Caco-2 (cell line): Measurements from ENCODE around the gene ARHGEF6. TPM values are rescaled to one million over a fixed set of nuclear protein-coding genes. Genes with fewer than 3 reads are reported as not detected.

Experiments
- BruUV-seq: library from RNA; stranded (reverse); fragments of 400-500 nt; replicated peaks from 2 replicates; lab custom pipeline; 2021; lab: Mats Ljungman, UMichigan
- CTCF ChIA-PET: fragments of 300-600 bp; sonication (Branson Sonifier 250); formaldehyde crosslinking; loops from one replicate; lab custom pipeline; 2022; ENCODE audit warnings: antibody characterized with exemption; lab: Charles Lee
- POLR2A ChIA-PET: fragments of 300-600 bp; sonication (Branson Sonifier 250); formaldehyde crosslinking; loops from one replicate; lab custom pipeline; 2022; ENCODE audit warnings: antibody characterized with exemption; lab: Charles Lee
- DNase-seq, 2 experiments: peaks; one replicate each; pipeline versions ENCODE4 v3.0.0 to v3.0.0-alpha.2; 2020 to 2022
- H3K27me3 ChIP-seq: replicated peaks from 2 replicates; pipeline ENCODE4 v1.6.0; 2011; ENCODE audit warnings: low read length; ENCODE audit not compliant: control insufficient read depth, insufficient read depth
- H3K36me3 ChIP-seq: 2 replicates; pipeline ENCODE4 v1.5.1; 2011; ENCODE audit warnings: low read length; ENCODE audit not compliant: control insufficient read depth, insufficient read depth
- H3K4me1 ChIP-seq: fragments of 250-450 bp; sonication (Bioruptor Pico); 2 replicates; pipeline ENCODE4 v1.5.1; 2020; ENCODE audit warnings: mild to moderate bottlenecking
- H3K4me3 ChIP-seq: 2 replicates; pipeline ENCODE4 v1.5.1; 2011; ENCODE audit warnings: low read depth, mild to moderate bottlenecking, control low read depth, low read length
- H3K9me3 ChIP-seq: fragments of 250-450 bp; sonication (Bioruptor Pico); 2 replicates; pipeline ENCODE4 v1.5.1; 2020; ENCODE audit warnings: mild to moderate bottlenecking, moderate library complexity
- H3K27ac Mint-ChIP-seq: one replicate; pipeline ENCODE4 v1.8.0; 2022; ENCODE audit warnings: mixed read lengths; ENCODE audit not compliant: unreplicated experiment
- H3K27me3 Mint-ChIP-seq: one replicate; pipeline ENCODE4 v1.8.0; 2022; ENCODE audit warnings: mixed read lengths; ENCODE audit not compliant: insufficient read depth, unreplicated experiment
- H3K36me3 Mint-ChIP-seq: one replicate; pipeline ENCODE4 v1.8.0; 2022; ENCODE audit warnings: mild to moderate bottlenecking, mixed read lengths; ENCODE audit not compliant: insufficient read depth, unreplicated experiment
- H3K4me1 Mint-ChIP-seq: one replicate; pipeline ENCODE4 v1.8.0; 2022; ENCODE audit warnings: low read depth, mixed read lengths; ENCODE audit not compliant: unreplicated experiment
- H3K4me3 Mint-ChIP-seq: one replicate; pipeline ENCODE4 v1.8.0; 2022; ENCODE audit warnings: mild to moderate bottlenecking, moderate library complexity, mixed read lengths; ENCODE audit not compliant: unreplicated experiment
- H3K9me3 Mint-ChIP-seq: one replicate; pipeline ENCODE4 v1.8.0; 2022; ENCODE audit warnings: mixed read lengths; ENCODE audit not compliant: unreplicated experiment
- intact Hi-C: fragments of 100-400 bp; cut with micrococcal nuclease; formaldehyde crosslinking; loops from one replicate; pipeline ENCODE4 v1.10.0; 2022; ENCODE audit not compliant: unreplicated experiment
- total RNA-seq: library from RNA; stranded (reverse); gene quantifications from 2 replicates; pipeline ENCODE4 v1.2.3, GENCODE V29; 2022
- TF ChIP-seq, protein P1 (sequence below), 2 experiments: fragments of 200-600 bp in 1 of 2; IDR thresholded peaks; 1 replicate in 1 of 2; 2 replicates in 1 of 2; pipeline versions ENCODE4 v1.5.1 to v1.8.0; 2011 to 2022; ENCODE audit warnings: antibody characterized with exemption in 1 of 2, control low read depth in 1 of 2, inconsistent platforms in 1 of 2, low read depth in 1 of 2, low read length in 1 of 2, mild to moderate bottlenecking in 1 of 2, moderate library complexity in 1 of 2; ENCODE audit not compliant: insufficient read depth in 1 of 2, severe bottlenecking in 1 of 2, unreplicated experiment in 1 of 2

The ARHGEF6 gene
- total RNA-seq, 1 experiment from 2014 or later: not detected

DNA sequence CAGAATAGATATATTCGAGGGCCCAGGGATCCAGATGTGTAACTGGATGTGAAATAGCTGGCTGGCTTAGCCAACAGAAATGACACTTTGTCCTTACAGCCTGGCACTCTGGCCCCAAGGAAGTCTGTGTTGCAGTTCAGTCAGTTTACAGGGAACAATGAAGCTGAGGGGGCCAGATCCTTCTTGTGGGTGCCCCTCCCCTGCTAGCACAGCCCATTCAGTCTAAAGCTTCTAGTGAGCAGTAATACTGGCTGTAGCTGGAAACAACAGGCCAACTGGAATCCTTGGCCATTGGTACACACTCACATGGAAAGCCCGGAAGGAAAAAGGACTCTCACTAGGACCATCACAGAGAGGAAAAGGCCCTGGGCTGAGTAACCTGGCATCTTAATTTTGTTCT is 155.5 kb downstream of the ARHGEF6 start:
- no peaks in the 10 kb centered on the region for H3K9me3 Mint-ChIP-seq
- BruUV-seq: no TSS peak

DNA sequence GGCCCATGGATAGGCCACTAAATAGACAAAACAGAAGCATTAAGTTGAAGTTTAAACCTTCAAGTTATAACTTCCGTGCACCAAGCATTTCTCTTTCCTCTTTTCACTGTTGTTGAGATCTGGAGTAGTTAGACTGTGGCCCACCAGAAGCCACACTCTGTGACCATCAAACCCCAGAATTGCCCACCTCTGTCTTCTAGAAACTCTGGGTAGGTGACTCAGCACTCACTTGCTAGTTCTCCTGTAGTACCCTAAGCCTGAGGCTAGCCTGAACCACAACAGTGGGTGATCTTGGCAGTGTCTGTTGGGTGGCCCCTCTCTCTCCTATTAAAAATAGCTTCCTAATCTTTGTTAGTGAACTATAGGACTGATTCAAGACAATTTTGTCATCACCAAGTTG is 157.3 kb downstream of the ARHGEF6 start:
- CTCF ChIA-PET: no interaction called here
- POLR2A ChIA-PET: no interaction called here

More for the DNA sequence above, 155.5 kb downstream of the ARHGEF6 start:
- Histone ChIP-seq H3K36me3 (no peaks in the 10 kb centered on the region), H3K4me3 (no peak overlapping the region), H3K4me1 (no peaks in the 10 kb centered on the region), H3K27me3 (no peaks in the 10 kb centered on the region), H3K9me3 (no peaks in the 10 kb centered on the region)
- H3K4me3 Mint-ChIP-seq: no peak overlapping the region
- TF ChIP-seq, protein P1, sequence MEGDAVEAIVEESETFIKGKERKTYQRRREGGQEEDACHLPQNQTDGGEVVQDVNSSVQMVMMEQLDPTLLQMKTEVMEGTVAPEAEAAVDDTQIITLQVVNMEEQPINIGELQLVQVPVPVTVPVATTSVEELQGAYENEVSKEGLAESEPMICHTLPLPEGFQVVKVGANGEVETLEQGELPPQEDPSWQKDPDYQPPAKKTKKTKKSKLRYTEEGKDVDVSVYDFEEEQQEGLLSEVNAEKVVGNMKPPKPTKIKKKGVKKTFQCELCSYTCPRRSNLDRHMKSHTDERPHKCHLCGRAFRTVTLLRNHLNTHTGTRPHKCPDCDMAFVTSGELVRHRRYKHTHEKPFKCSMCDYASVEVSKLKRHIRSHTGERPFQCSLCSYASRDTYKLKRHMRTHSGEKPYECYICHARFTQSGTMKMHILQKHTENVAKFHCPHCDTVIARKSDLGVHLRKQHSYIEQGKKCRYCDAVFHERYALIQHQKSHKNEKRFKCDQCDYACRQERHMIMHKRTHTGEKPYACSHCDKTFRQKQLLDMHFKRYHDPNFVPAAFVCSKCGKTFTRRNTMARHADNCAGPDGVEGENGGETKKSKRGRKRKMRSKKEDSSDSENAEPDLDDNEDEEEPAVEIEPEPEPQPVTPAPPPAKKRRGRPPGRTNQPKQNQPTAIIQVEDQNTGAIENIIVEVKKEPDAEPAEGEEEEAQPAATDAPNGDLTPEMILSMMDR (IDR thresholded peaks at IDR 0.05; ENCODE audit: insufficient read depth in 1 of 2, low read depth in 1 of 2, low read length in 1 of 2, severe bottlenecking in 1 of 2, unreplicated experiment in 1 of 2): no peak
- peaks cover 7% of the 10 kb centered on the region for H3K27me3 Mint-ChIP-seq
- CTCF ChIA-PET: interaction anchor here (0.6 kb wide), 1 partner anchor 583 kb away, joined by 3 read pairs; no protein-coding TSS in a partner anchor
- intact Hi-C loops: no loop called here
- POLR2A ChIA-PET: no interaction called here
- no peak overlapping the region for H3K27ac Mint-ChIP-seq
- no peak for DNase-seq
- no peaks in the 10 kb centered on the region for H3K36me3 Mint-ChIP-seq
- H3K4me1 Mint-ChIP-seq: no peaks in the 10 kb centered on the region

DNA sequence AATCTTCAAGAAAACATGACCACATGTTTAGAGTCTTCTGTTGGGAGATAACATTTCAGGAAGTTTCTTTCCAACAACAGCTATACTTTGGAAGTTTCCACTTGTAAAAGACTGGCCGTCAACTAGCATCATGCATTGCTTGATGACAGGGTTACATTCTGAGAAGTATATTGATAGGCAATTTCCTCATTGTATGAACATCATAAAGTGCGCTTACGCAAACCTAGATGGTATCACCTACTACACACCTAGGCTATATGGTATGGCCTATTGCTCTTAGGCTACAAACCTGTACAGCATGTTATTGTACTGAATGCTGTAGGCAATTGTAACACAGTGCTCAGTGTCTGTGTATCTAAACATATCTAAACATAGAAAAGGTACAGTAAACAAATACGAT is 158.2 kb downstream of the ARHGEF6 start:
- Histone ChIP-seq H3K9me3 (no peaks in the 10 kb centered on the region), H3K27me3 (no peaks in the 10 kb centered on the region), H3K36me3 (no peaks in the 10 kb centered on the region), H3K4me3 (no peak overlapping the region), H3K4me1 (no peaks in the 10 kb centered on the region)
- Mint-ChIP-seq H3K4me3 (no peak overlapping the region), H3K36me3 (no peaks in the 10 kb centered on the region), H3K27ac (no peak overlapping the region), H3K9me3 (no peaks in the 10 kb centered on the region), H3K4me1 (no peaks in the 10 kb centered on the region), H3K27me3 (peaks cover 7% of the 10 kb centered on the region)
- intact Hi-C loops: no loop called here
- no TSS peak for BruUV-seq
- no peak for DNase-seq
- CTCF ChIA-PET: no interaction called here
- POLR2A ChIA-PET: no interaction called here
- TF ChIP-seq, protein P1 (IDR thresholded peaks at IDR 0.05; ENCODE audit: insufficient read depth in 1 of 2, low read depth in 1 of 2, low read length in 1 of 2, severe bottlenecking in 1 of 2, unreplicated experiment in 1 of 2): no peak

More for the DNA sequence above, 157.3 kb downstream of the ARHGEF6 start:
- Histone ChIP-seq H3K4me1 (no peaks in the 10 kb centered on the region), H3K27me3 (no peaks in the 10 kb centered on the region), H3K36me3 (no peaks in the 10 kb centered on the region), H3K9me3 (no peaks in the 10 kb centered on the region), H3K4me3 (no peak overlapping the region)
- Mint-ChIP-seq H3K4me1 (no peaks in the 10 kb centered on the region), H3K36me3 (no peaks in the 10 kb centered on the region), H3K9me3 (no peaks in the 10 kb centered on the region), H3K27me3 (peaks cover 7% of the 10 kb centered on the region), H3K4me3 (no peak overlapping the region), H3K27ac (no peak overlapping the region)
- no TSS peak for BruUV-seq
- TF ChIP-seq, protein P1 (IDR thresholded peaks at IDR 0.05; ENCODE audit: insufficient read depth in 1 of 2, low read depth in 1 of 2, low read length in 1 of 2, severe bottlenecking in 1 of 2, unreplicated experiment in 1 of 2): no peak
- no peak for DNase-seq
- intact Hi-C loops: no loop called here
